ENCODE results near the gene EXOC7. TPM values are rescaled to one million over a fixed set of nuclear protein-coding genes. Genes with fewer than 3 reads are reported as not detected.

The EXOC7 gene
- total RNA-seq, 4 donors from 2014 or later: 69.3 to 107 (median 83.9) TPM

DNA sequence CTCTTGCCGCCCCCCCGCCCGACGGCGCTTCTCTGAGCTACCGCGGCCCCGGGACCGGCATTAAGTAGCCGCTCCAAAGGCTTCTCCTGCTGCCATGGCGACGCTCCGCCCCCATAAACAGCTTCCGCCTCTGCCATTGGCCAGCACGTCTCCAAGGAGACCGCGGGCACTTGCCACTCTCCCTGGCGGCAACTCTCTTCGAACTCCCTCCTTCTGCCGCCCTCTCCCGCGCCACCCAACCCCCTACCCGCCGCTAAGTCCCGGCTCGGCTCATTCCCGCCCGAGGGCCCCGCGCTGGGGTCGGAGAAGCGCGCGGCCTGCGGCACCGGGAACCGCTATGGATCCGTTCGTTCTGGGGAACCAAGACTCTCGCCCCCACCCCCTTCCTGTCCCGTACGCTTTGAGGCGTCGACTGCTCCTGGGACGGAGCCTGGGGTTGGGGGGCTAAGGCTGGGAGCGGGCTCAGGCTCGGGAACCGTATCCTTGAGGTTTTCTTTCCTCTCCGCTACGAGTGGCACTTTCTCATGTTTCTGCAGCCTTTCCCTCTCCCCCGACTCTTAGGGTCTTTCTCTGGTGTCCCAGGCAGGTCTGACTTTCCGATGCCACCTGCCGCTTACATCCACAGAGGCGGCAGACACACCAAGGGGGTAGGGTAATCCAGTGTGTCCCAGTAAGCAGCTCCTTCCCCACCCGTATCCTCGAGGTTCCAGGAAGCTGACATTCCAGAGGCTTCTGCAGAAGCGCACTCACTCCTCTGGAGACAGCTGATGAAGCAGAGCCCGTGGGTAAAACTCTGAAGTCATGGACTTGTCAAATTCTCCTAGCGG is 37.8 kb upstream of the EXOC7 start, which contains the start of gene FOXJ1:
Gene FOXJ1 (minus strand): TSS at position 34 of the 827 bp plus-strand sequence. CDS start 850 bp downstream, outside the sequence.
- peak within 1 kb of the TSS in 1 of 4 donors; percentile 12 for H3K27ac ChIP-seq
- H3K27me3 ChIP-seq: peaks cover 48% of the 10 kb centered on the region
- no peaks in the 10 kb centered on the region for H3K9me3 ChIP-seq
- no peak for TF ChIP-seq POLR2AphosphoS5 (IDR thresholded peaks at IDR 0.05)
- peaks cover 0 to 45% (median 22%) of the 10 kb centered on the region in 3 donors for H3K4me1 ChIP-seq
- 6 to 10% methylated on average over 6 to 15 of the region's 59 CpGs for WGBS, 2 donors (ENCODE audit: low coverage in 1 of 2)
- peak within 1 kb of the TSS; percentile 23 to 55 for H3K4me3 ChIP-seq
- no peaks in the 10 kb centered on the region for H3K36me3 ChIP-seq
- ATAC-seq: peak; percentile 90

DNA sequence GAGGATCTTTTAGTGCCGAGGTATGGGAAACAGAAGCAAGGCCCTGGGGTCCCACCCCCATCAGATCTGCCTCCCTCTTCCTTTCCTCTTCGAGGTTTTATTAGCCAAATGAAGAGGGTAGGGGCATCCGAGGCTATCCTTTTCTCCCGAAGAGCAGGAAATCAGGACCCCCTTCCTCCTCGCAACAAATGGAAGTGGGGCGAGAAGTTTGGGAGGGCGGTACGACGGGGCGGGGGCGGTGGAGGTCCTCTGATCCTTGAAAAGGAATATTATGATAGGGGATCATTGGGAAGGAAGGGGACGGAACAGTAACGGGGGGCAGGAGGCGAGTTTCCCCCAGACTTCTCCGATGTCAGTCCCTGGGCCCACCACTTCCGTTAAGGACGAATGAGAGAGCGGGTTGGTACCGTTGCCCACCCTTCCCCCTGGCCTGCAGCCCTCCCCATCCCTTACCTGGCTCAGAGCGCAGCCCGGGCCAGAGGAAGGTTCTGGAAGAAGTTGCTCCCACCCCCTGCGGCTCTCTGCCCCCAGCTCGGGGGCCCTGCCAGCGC is 37.1 kb upstream of the EXOC7 start:
- no peaks in the 10 kb centered on the region for H3K36me3 ChIP-seq
- peak overlapping the region; percentile 23 to 55 for H3K4me3 ChIP-seq
- peaks cover 0 to 45% (median 22%) of the 10 kb centered on the region in 3 donors for H3K4me1 ChIP-seq
- 5 to 7% methylated on average over 4 to 6 of the region's 24 CpGs for WGBS, 2 donors (ENCODE audit: low coverage in 1 of 2)
- no peaks in the 10 kb centered on the region for H3K9me3 ChIP-seq
- ATAC-seq: no peak
- TF ChIP-seq POLR2A (IDR thresholded peaks at IDR 0.05) (no peak), POLR2AphosphoS5 (IDR thresholded peaks at IDR 0.05) (no peak), EP300 (IDR thresholded peaks at IDR 0.05) (no peak)
- TF ChIP-seq, protein P1, sequence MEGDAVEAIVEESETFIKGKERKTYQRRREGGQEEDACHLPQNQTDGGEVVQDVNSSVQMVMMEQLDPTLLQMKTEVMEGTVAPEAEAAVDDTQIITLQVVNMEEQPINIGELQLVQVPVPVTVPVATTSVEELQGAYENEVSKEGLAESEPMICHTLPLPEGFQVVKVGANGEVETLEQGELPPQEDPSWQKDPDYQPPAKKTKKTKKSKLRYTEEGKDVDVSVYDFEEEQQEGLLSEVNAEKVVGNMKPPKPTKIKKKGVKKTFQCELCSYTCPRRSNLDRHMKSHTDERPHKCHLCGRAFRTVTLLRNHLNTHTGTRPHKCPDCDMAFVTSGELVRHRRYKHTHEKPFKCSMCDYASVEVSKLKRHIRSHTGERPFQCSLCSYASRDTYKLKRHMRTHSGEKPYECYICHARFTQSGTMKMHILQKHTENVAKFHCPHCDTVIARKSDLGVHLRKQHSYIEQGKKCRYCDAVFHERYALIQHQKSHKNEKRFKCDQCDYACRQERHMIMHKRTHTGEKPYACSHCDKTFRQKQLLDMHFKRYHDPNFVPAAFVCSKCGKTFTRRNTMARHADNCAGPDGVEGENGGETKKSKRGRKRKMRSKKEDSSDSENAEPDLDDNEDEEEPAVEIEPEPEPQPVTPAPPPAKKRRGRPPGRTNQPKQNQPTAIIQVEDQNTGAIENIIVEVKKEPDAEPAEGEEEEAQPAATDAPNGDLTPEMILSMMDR (IDR thresholded peaks at IDR 0.05): no peak
- H3K27me3 ChIP-seq: peaks cover 55% of the 10 kb centered on the region
- H3K27ac ChIP-seq: no peak overlapping the region

DNA sequence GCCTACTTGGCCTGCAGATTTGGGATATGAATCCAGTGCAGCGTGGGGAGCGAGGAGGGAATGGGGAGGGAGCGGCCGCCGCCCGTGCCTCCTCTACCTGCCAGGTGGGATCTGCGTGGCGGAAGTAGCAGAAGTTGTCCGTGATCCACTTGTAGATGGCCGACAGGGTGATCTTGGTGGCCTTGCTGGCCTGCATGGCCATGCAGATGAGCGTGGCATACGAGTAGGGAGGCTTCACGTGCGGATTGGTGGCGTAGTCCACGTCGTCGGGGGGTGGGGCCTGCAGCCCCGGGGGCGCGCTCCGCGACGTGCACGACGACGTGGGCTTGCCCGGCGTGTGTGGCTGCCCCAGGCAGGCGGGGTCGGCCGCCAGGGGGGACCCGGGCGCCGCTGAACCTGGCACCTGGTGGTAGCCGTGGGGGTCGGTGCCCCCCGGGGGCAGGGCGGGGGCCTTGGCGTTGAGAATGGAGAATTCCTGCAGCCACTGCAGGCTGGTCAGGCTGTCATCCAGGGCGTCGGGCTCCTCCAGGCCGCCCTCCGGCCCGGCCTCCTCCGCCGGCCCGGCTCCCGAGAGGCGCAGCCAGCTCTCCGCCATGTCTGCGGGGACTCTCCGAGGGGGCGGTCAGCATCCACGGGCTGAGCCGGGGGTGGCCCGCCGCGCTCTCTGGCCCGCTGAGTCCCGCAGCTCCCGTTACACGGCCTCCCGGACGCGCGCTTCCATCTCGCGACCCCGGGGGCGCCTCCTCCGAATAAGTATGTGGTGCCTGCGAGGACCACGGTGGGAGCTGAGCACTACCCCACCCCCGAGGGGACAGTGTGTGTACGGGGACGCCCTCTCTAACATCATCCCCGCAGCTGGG is 36.4 kb upstream of the EXOC7 start:
- peak overlapping the region in 1 of 2 donors; percentile 28 for H3K4me3 ChIP-seq
- peaks cover 0 to 41% (median 22%) of the 10 kb centered on the region in 3 donors for H3K4me1 ChIP-seq
- no peak overlapping the region for H3K27ac ChIP-seq
- TF ChIP-seq, protein P1 (IDR thresholded peaks at IDR 0.05): no peak
- no peak for TF ChIP-seq POLR2AphosphoS5 (IDR thresholded peaks at IDR 0.05)
- no peak for TF ChIP-seq EP300 (IDR thresholded peaks at IDR 0.05)
- no peak for TF ChIP-seq POLR2A (IDR thresholded peaks at IDR 0.05)
- no peaks in the 10 kb centered on the region for H3K36me3 ChIP-seq
- WGBS, 2 donors (ENCODE audit: low coverage in 1 of 2): 24% methylated on average over 5 of the region's 78 CpGs; no CpG with 5 or more reads in 1 of the 2 donors
- peaks cover 62% of the 10 kb centered on the region for H3K27me3 ChIP-seq
- H3K9me3 ChIP-seq: no peaks in the 10 kb centered on the region
- ATAC-seq: no peak

DNA sequence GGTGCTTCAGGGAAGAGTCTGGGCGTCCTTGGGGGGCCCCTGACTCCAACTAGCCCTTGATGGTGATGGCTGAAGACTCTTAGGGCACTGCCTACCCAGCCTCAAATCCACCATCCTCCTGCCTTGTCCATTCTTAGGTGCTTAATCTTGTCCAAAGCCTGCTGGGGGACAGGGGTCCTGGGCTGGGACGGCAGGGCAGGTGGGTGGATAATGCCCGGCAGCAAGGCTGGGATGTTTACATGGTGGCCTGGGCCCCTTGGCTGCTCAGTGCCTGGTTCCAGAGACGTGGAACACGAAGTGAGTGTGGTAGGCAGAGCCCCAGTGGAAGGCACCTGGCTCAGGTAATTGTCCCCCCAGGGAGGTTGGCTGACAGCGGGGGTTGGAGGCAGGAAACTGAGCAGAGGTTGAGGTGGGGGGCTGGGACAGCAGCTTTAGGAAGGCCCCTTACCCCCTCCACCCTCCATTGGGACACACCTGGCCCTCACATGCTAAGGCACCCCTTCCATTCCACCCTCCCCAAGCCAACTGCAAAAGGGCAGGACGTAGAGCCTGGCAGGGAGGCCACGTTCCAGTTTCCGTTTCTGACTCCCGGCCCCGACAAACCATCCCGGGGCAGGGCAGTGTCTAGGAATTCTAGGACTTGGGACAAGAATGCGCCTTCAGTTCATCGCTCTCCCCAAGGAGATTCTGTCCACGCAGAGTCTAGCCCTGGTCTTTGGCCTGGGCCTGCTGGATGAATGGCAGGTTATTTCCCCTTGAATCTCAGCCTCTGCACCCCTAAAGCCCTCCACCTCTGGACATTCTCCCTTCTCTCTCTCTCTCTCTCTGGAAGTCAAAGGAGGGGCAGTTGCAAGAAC is 35.5 kb upstream of the EXOC7 start:
- TF ChIP-seq, protein P1 (IDR thresholded peaks at IDR 0.05): no peak
- TF ChIP-seq EP300 (IDR thresholded peaks at IDR 0.05): no peak
- no peak for TF ChIP-seq POLR2A (IDR thresholded peaks at IDR 0.05)
- TF ChIP-seq POLR2AphosphoS5 (IDR thresholded peaks at IDR 0.05): no peak
- no peaks in the 10 kb centered on the region for H3K36me3 ChIP-seq
- peaks cover 0 to 39% (median 22%) of the 10 kb centered on the region in 3 donors for H3K4me1 ChIP-seq
- no peak for ATAC-seq
- H3K4me3 ChIP-seq: no peak overlapping the region
- H3K9me3 ChIP-seq: no peaks in the 10 kb centered on the region
- no peak overlapping the region for H3K27ac ChIP-seq
- 34 to 43% methylated on average over 3 to 9 of the region's 15 CpGs for WGBS, 2 donors (ENCODE audit: low coverage in 1 of 2)
- peaks cover 71% of the 10 kb centered on the region for H3K27me3 ChIP-seq
